ENCODE measurements around the gene MCTP1. TPM values are rescaled to one million over a fixed set of nuclear protein-coding genes. Genes with fewer than 3 reads are reported as not detected.
"Not testable (repeated sequence)": the region's sequence is repeated elsewhere in the genome, so short reads cannot be mapped to it uniquely, and the experiment has no call there.

MCTP1 gene
- total RNA-seq, 2 donors from 2014 or later, result 0.28 to 1.2 TPM

DNA sequence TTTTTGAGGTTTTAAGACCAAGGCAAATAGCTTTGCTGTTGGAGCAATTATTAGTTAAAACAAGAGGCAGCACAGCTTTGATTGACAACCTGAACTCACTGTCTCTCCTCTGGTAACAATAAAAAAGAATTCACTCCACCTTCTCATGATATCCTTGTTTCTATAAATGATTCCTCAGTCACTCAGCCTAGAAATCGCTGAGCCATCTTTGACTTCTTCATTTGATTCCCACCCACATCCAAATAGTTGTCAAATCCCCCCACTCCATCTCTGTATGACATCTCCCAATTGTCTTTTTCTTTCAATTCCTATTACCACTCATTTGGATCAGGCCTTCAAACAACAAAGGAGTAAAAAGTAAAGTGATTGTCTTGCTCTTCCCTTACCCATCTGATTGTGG is 266.4 kb downstream of the MCTP1 start:
- H3K4me3 Mint-ChIP-seq, result no peak overlapping the region
- H3K9me3 Mint-ChIP-seq, result no peaks in the 10 kb centered on the region

DNA sequence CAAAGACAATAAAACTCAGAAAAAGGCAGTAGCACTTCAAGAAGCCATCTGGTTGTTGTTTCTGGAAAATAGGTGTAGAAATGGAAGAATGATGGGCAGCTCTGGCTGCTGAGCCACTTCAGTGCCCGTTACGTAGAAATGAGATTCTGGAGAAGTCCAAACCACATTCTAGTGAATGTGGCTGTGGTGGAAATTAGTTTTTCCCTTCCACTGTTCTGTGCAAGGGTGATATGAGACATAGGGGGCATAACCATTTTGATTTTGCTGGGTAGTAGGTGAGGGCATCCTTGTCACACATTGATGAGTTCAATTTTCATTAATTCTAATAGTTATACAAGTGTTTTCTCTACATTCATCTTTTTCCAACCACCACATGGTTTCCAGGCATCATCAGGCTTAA is 275.1 kb downstream of the MCTP1 start:
- H3K4me3 Mint-ChIP-seq, result no peak overlapping the region
- no peak overlapping the region for H3K27ac Mint-ChIP-seq
- peaks cover 0 to 2% of the 10 kb centered on the region in 2 donors for H3K36me3 Mint-ChIP-seq (ENCODE audit: insufficient read depth in 2 of 2)
- H3K4me1 Mint-ChIP-seq (ENCODE audit: low read depth), result no peaks in the 10 kb centered on the region
- peaks cover 0 to 4% of the 10 kb centered on the region in 2 donors for H3K9me3 Mint-ChIP-seq
- ATAC-seq (replicated peaks in 1 of 2), result no peak
- DNase-seq, result no peak
- H3K27me3 Mint-ChIP-seq (ENCODE audit: low read depth), result no peaks in the 10 kb centered on the region

More for the DNA sequence above, 266.4 kb downstream of the MCTP1 start:
- ATAC-seq (replicated peaks in 1 of 2) (no peak), DNase-seq (no peak)
- peaks cover 13% of the 10 kb centered on the region for H3K4me1 Mint-ChIP-seq (ENCODE audit: low read depth)
- H3K27me3 Mint-ChIP-seq (ENCODE audit: low read depth), result peaks cover 7% of the 10 kb centered on the region
- H3K36me3 Mint-ChIP-seq (ENCODE audit: insufficient read depth in 2 of 2), result no peaks in the 10 kb centered on the region
- H3K27ac Mint-ChIP-seq, result no peak overlapping the region

- DNase-seq (no peak), ATAC-seq (replicated peaks in 1 of 2) (no peak)
- Mint-ChIP-seq H3K27me3 (ENCODE audit: low read depth) (no peaks in the 10 kb centered on the region), H3K4me3 (no peak overlapping the region), H3K9me3 (peaks cover 4 to 5% of the 10 kb centered on the region in 2 donors), H3K36me3 (ENCODE audit: insufficient read depth in 2 of 2) (peaks cover 0 to 4% of the 10 kb centered on the region in 2 donors), H3K4me1 (ENCODE audit: low read depth) (no peaks in the 10 kb centered on the region), H3K27ac (no peak overlapping the region)
Measured at GRCh38 chr5:95007921-95008597, 276.8 kb downstream of the MCTP1 start.

DNA sequence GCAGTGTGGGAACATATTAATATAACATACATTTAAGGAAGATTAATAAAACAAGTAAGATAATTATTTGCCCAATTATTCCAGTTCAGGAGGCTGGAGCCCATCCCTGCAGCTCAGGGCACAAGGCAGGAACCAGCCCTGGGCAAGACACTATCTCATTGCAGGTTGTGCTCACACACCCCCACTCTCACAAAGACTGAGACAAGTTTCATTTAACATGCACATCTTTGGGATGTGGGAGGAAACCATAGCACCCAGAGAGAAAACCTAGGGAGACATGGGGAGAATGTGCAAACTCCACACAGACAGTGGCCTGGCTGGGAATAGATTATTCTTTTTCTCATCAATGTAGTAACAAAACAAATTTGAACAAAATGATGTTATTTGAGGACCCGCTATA is 279.1 kb downstream of the MCTP1 start:
- Mint-ChIP-seq H3K36me3 (ENCODE audit: insufficient read depth in 2 of 2) (peaks cover 0 to 4% of the 10 kb centered on the region in 2 donors), H3K4me1 (ENCODE audit: low read depth) (no peaks in the 10 kb centered on the region), H3K27me3 (ENCODE audit: low read depth) (no peaks in the 10 kb centered on the region), H3K27ac (no peak overlapping the region), H3K4me3 (no peak overlapping the region), H3K9me3 (peaks cover 2 to 5% of the 10 kb centered on the region in 2 donors)
- no peak for ATAC-seq (replicated peaks in 1 of 2)
- no peak for DNase-seq

GRCh38 chr5:94998670-94999069 is 286.2 kb downstream of the MCTP1 start:
- no peak for DNase-seq
- no peak for ATAC-seq (replicated peaks in 1 of 2)
- Mint-ChIP-seq H3K27me3 (ENCODE audit: low read depth) (no peaks in the 10 kb centered on the region), H3K27ac (no peak overlapping the region), H3K4me3 (no peak overlapping the region), H3K36me3 (ENCODE audit: insufficient read depth in 2 of 2) (no peaks in the 10 kb centered on the region), H3K4me1 (ENCODE audit: low read depth) (no peaks in the 10 kb centered on the region), H3K9me3 (peaks cover 0 to under 1% of the 10 kb centered on the region in 2 donors)

- not testable (repeated sequence) for H3K4me1 Mint-ChIP-seq (ENCODE audit: low read depth)
Measured at GRCh38 chr5:94994537-94994936, 290.4 kb downstream of the MCTP1 start.

GRCh38 chr5:94993491-94993890 is 291.4 kb downstream of the MCTP1 start:
- DNase-seq (no peak), ATAC-seq (replicated peaks in 1 of 2) (no peak)
- no peaks in the 10 kb centered on the region for H3K4me1 Mint-ChIP-seq (ENCODE audit: low read depth)
- no peaks in the 10 kb centered on the region for H3K9me3 Mint-ChIP-seq
- H3K4me3 Mint-ChIP-seq, result no peak overlapping the region
- H3K36me3 Mint-ChIP-seq (ENCODE audit: insufficient read depth in 2 of 2), result no peaks in the 10 kb centered on the region
- H3K27ac Mint-ChIP-seq, result no peak overlapping the region
- no peaks in the 10 kb centered on the region for H3K27me3 Mint-ChIP-seq (ENCODE audit: low read depth)

More at GRCh38 chr5:94994537-94994936, 290.4 kb downstream of the MCTP1 start:
- not testable (repeated sequence) for H3K27me3 Mint-ChIP-seq (ENCODE audit: low read depth); H3K9me3 Mint-ChIP-seq; DNase-seq; H3K27ac Mint-ChIP-seq; H3K36me3 Mint-ChIP-seq (ENCODE audit: insufficient read depth in 2 of 2); ATAC-seq (replicated peaks in 1 of 2); H3K4me3 Mint-ChIP-seq

- no peaks in the 10 kb centered on the region for H3K4me1 Mint-ChIP-seq (ENCODE audit: low read depth)
- DNase-seq (no peak), ATAC-seq (replicated peaks in 1 of 2) (no peak)
- H3K9me3 Mint-ChIP-seq, result no peaks in the 10 kb centered on the region
- H3K4me3 Mint-ChIP-seq, result no peak overlapping the region
- no peaks in the 10 kb centered on the region for H3K27me3 Mint-ChIP-seq (ENCODE audit: low read depth)
- no peaks in the 10 kb centered on the region for H3K36me3 Mint-ChIP-seq (ENCODE audit: insufficient read depth in 2 of 2)
- no peak overlapping the region for H3K27ac Mint-ChIP-seq
Measured at GRCh38 chr5:94992325-94992724, 292.6 kb downstream of the MCTP1 start.

GRCh38 chr5:94983861-94984535 is 300.9 kb downstream of the MCTP1 start:
- no peaks in the 10 kb centered on the region for H3K36me3 Mint-ChIP-seq (ENCODE audit: insufficient read depth in 2 of 2)
- no peak overlapping the region for H3K27ac Mint-ChIP-seq
- DNase-seq (no peak), ATAC-seq (replicated peaks in 1 of 2) (peak in 1 of 2 donors; percentile 13)
- no peak overlapping the region for H3K4me3 Mint-ChIP-seq
- H3K4me1 Mint-ChIP-seq (ENCODE audit: low read depth), result no peaks in the 10 kb centered on the region
- no peaks in the 10 kb centered on the region for H3K27me3 Mint-ChIP-seq (ENCODE audit: low read depth)
- no peaks in the 10 kb centered on the region for H3K9me3 Mint-ChIP-seq

DNA sequence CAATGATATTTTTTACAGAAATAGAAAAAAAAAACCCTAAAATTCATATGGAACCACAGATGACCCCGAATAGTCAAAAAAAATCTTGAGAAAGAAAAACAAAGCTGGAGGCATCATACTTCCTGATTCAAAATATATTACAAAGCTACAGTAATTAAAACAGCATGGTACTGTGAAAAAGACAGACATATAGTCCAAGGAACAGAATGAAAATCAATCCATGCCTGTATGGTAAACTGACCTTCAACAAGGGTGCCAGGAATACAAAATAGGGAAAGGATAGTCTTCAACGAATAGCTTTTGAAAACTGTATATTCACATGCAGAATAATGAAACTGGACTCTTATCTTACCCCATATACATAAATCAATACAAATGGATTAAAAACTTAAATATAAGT is 307.5 kb downstream of the MCTP1 start:
- no peak for DNase-seq
- H3K27me3 Mint-ChIP-seq (ENCODE audit: low read depth), result peaks cover 6% of the 10 kb centered on the region
- no peaks in the 10 kb centered on the region for H3K4me1 Mint-ChIP-seq (ENCODE audit: low read depth)
- peaks cover 5 to 6% of the 10 kb centered on the region in 2 donors for H3K9me3 Mint-ChIP-seq
- H3K36me3 Mint-ChIP-seq (ENCODE audit: insufficient read depth in 2 of 2), result peaks cover 0 to 9% of the 10 kb centered on the region in 2 donors
- H3K27ac Mint-ChIP-seq, result no peak overlapping the region
- H3K4me3 Mint-ChIP-seq, result no peak overlapping the region
- no peak for ATAC-seq (replicated peaks in 1 of 2)

DNA sequence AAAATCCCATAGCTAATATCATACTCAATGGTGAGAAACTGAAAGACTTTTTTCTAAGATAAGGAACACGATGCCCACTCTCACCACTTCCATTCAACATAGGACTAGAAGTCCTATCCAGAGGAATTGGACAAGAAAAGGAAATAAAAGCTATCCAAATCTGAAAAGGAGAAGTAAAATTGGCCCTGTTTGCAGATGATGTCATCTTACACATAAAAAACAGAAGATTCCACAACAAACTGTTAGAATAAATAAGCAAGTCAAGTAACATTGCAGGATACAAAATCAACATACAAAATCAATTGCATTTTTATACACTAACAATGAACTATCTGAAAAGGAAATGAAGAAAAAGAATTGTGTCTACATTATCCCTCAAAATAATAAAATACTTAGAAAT is 308.0 kb downstream of the MCTP1 start:
- Mint-ChIP-seq H3K4me3 (no peak overlapping the region), H3K9me3 (peaks cover 5 to 6% of the 10 kb centered on the region in 2 donors), H3K27me3 (ENCODE audit: low read depth) (peaks cover 6% of the 10 kb centered on the region), H3K27ac (no peak overlapping the region), H3K36me3 (ENCODE audit: insufficient read depth in 2 of 2) (peaks cover 0 to 9% of the 10 kb centered on the region in 2 donors), H3K4me1 (ENCODE audit: low read depth) (no peaks in the 10 kb centered on the region)
- DNase-seq (no peak), ATAC-seq (replicated peaks in 1 of 2) (no peak)

DNA sequence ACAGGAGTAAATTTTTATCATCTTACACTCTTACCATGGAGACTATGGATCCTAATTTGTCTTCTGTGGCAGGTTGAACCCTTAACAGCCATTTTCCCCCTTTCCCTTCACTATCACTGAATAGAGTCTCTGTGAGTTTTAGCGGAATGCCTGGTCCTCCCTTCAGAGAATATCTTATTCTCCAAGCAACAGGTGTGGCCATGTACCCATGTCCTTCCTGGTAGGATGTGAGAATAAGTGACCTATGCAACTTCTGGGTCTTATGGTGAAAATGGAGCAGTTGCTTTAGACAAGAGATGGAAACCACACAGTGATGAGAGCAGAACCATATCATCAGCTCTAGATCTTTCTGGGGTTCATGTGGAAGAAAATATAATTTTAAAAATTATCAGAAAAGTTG is 312.6 kb downstream of the MCTP1 start:
- no peak for ATAC-seq (replicated peaks in 1 of 2)
- H3K27ac Mint-ChIP-seq, result no peak overlapping the region
- H3K27me3 Mint-ChIP-seq (ENCODE audit: low read depth), result peaks cover 6% of the 10 kb centered on the region
- H3K36me3 Mint-ChIP-seq (ENCODE audit: insufficient read depth in 2 of 2), result peaks cover 0 to 7% of the 10 kb centered on the region in 2 donors
- H3K4me1 Mint-ChIP-seq (ENCODE audit: low read depth), result no peaks in the 10 kb centered on the region
- peaks cover 3 to 6% of the 10 kb centered on the region in 2 donors for H3K9me3 Mint-ChIP-seq
- no peak for DNase-seq
- no peak overlapping the region for H3K4me3 Mint-ChIP-seq

- no peak overlapping the region for H3K27ac Mint-ChIP-seq
- DNase-seq, result no peak
- ATAC-seq (replicated peaks in 1 of 2), result no peak
Measured at GRCh38 chr5:94969174-94969573, 315.7 kb downstream of the MCTP1 start.

More at GRCh38 chr5:94969174-94969573, 315.7 kb downstream of the MCTP1 start:
- Mint-ChIP-seq H3K27me3 (ENCODE audit: low read depth) (peaks cover 6% of the 10 kb centered on the region), H3K9me3 (no peaks in the 10 kb centered on the region), H3K4me3 (no peak overlapping the region), H3K4me1 (ENCODE audit: low read depth) (no peaks in the 10 kb centered on the region), H3K36me3 (ENCODE audit: insufficient read depth in 2 of 2) (no peaks in the 10 kb centered on the region)

Measured in activated T-cell treated with anti-CD3 and anti-CD28 coated beads, Interleukin-2, amount 50 U/mL, for 72 hours (primary cell).